Right lung (tissue), 5 donors: Measurements from ENCODE around the gene BSN. TPM values are rescaled to one million over a fixed set of nuclear protein-coding genes. Genes with fewer than 3 reads are reported as not detected.
"Not testable (repeated sequence)": the region's sequence is repeated elsewhere in the genome, so short reads cannot be mapped to it uniquely, and the experiment has no call there.

Experiments used
- DNase-seq, 2 donors: peaks; one replicate each; pipeline ENCODE4 v3.0.0-alpha.2; 2013
- polyA plus RNA-seq, 5 donors: library from polyadenylated mRNA; unstranded; fragments of 120-200 nt; gene quantifications; one replicate each; pipeline versions ENCODE4 v1.2.1 to v1.2.3, GENCODE V29; 2013; ENCODE audit warnings: inconsistent platforms in 1 of 5, low replicate concordance in 1 of 5; ENCODE audit not compliant: insufficient read length in 5 of 5, insufficient read depth in 1 of 5

Gene BSN
- polyA plus RNA-seq, 5 donors: 0.73 to 0.97 (median 0.81) TPM

DNA sequence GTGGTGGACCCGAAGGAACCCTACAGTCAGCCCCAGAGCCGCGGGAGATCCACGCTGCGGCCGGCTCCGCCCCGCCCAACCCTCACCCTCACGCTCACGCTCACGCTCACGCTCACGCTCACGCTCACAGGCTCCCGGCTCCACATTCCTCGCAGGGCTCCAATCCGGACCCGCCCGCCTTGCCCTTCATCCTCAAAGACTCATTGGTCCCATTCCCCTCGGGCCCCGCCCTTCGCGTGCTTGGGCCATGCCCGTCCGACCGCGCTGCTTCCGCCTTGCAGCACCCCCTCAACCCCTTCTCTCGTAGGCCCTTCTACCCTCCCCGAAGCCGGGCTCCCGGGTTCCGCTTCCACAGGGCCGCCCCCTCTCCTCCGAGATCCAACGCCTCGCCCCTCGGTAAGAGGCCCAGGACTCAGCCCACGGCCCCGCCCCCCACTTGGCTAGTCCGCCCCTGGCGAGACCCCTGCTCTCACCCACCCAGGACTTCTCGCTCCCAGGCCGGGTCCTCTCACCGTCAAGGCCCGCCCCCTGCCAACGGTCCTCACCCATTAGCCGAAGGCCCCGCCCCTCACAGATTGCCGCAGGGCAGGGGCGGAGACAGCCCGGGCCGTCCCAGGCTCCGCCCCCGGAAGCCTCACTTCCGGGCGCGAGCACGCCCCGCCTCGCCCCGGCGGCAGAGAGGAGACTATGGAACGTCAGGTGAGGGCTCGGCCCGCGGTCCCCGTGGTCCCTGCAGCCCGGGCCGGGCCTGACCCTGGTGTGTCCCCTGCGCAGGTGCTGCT lies 119.6 kb downstream of the BSN start, which contains the start of gene APEH:
Gene APEH (plus strand): TSS at position 637 of the 782 bp plus-strand sequence. CDS start 51 bp downstream, at position 688.
- DNase-seq: peak; percentile 96

DNA sequence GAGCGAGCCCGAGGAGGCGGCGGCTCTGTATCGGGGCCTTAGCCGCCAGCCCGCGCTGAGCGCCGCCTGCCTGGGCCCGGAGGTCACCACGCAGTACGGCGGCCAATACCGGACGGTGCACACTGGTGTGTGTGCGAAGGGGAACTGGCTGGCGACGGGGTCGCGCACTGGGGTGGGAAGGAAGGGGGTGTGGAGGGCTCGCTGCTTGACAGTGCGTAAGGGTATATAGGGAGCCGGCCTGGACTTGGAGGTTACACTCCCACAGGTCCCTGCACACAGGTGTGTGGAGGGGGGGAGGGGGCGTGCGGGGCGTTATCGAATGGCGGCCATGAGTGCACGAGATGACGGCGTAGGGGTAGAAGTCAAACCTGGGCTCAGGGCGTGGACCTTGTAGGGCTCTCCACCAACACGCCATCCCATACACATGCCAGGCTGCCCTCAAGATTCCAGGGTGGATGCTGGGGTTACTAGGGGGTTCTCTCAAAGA lies 120.3 kb downstream of the BSN start:
- DNase-seq: no peak

DNA sequence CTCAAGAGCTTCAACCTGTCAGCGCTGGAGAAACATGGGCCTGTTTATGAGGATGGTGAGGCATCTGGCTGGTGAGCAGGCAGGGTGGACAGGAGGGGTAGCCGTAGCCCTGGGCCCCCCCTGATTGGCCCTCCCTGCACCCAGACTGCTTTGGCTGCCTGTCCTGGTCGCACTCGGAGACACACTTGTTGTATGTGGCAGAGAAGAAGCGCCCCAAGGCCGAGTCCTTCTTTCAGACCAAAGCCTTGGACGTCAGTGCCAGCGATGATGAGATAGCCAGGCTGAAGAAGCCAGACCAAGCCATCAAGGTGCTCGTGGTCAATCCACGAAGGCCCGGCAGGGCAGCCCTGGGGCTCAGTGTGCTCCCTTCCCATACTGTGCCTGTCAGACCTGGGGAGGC lies 121.6 kb downstream of the BSN start:
- DNase-seq: no peak

DNA sequence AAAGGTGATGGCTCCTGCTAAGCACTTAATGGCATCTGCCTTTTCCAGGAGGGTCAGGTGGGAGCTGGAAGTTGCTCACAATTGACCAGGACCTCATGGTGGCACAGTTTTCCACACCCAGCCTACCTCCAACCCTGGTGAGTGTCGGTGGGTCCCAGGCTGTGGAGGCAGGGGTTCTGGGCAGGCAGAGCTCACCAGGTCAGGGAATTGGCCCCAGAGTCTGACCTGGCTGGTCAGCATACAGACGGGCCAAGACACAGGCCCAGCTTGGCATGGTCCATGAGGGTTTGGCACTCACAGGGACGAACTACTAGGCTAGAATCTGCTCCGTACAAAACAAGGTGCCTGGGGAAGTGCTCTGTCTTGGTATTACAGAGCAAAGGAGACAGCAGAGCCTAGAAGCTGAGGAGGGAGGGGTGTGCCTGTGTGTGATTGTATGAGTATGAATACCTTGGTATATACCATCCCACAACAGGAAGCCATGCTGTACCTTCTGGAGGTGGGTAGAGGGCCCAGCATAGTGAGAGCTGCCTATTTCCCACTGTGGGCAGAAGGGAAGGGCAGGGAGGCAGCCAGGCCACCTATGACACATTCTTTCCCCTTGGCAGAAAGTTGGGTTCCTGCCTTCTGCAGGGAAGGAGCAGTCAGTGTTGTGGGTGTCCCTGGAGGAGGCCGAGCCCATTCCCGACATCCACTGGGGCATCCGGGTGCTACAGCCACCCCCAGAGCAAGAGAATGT lies 126.4 kb downstream of the BSN start:
- DNase-seq: no peak

DNA sequence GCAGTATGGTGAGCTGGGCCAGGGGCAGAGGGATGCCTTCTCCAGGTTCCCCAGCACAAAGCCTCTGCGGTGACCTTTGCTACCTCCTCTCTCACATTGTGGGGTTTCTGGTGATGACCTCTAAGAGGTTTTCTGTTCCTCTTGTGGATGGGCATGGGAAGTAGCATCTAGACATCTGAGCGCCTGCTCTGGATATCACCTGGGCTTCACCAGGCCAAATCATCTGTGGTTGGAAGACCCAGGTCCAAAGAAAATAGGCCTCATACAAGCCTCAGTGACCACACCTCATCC lies 126.9 kb downstream of the BSN start:
- DNase-seq: no peak

DNA sequence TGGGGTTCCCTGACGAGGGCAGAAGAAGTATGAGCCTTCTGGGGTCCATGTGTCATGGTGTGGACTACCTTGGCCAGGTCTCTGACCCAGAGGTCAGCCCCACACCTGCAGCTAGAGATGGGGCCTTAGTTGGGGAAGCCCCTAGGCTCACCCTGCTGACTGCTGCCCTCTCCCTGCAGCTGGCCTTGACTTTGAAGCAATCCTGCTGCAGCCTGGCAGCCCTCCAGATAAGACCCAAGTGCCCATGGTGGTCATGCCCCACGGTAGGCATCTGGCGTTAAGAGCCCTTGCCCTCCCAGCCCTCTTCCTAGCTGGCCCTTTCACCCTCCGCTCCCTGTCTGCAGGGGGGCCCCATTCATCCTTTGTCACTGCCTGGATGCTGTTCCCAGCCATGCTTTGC lies 127.3 kb downstream of the BSN start:
- DNase-seq: no peak

DNA sequence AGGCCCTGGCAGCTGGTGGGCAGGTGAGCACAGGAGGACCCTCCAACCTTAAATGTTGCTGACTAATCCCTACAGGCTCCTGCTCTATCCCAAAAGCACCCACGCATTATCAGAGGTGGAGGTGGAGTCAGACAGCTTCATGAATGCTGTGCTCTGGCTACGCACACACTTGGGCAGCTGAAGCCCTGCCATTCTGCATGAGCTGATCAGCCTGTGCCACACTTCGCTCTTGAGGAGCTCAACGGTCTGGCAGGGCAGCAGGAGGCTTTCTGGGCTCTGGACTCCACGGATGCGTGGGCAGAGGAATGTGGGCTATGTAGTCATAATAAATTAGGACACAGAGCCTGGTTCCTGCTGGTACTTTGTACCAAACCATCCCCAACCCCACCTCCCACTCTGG lies 128.9 kb downstream of the BSN start:
- no peak for DNase-seq

DNA sequence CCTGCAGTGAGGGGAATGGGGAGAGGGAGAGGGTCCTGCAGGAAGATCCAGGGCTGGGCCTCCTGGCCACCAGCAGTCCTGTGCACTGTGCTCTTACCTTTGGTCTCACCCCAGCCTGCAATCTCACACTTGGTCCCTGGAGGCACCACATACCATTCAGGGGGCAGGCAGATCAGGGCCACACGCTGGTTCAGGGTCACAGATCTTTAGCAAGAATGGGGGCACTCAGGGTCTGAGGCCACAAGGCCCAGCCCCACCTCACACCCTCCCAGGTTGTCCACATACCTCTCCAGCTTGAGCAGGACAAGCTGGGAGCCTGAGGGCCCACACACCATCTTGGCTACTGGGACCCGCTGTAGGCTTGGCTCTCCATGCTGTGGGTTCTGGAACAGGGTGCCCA lies 130.2 kb downstream of the BSN start:
- not testable (repeated sequence) for DNase-seq

DNA sequence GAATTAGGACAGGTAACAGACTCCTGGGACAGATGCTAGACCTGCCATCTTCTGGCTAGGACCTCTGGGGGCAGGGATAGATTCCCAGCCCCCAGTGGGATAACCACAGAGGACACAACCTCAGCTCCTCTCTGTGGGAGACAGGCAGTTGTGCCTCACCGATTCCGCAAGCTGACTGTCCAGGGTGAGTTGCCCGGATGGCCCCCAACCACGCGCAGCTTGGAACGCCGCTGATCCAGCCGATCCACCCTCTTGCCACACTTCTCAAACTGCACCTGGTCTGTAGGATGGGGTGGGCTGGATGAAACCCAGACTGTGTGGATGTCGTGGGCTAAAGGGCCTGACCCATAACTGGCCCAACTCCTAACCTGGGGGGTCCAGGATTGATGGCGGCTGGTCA lies 130.8 kb downstream of the BSN start:
- not testable (repeated sequence) for DNase-seq

DNA sequence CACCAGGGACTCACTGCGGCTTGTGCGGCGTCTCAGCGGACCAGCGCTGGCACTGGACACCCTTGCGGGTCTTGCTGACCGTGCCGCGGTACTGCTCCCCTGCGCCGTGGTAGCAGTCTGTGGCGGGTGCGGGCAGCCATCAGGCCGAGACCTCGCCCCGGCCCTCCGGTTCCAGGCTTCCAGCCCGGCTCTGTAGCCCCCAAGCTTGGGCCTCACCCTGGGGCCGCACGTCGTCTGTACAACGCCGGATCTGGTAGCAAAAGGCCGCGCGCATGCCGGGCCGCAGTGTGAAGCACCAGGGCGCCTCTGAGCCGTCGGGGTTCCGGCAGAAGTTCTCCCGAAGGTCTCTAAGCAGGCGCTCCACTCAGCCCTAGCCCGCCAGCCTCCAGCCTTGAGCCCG lies 131.6 kb downstream of the BSN start:
- not testable (repeated sequence) for DNase-seq

DNA sequence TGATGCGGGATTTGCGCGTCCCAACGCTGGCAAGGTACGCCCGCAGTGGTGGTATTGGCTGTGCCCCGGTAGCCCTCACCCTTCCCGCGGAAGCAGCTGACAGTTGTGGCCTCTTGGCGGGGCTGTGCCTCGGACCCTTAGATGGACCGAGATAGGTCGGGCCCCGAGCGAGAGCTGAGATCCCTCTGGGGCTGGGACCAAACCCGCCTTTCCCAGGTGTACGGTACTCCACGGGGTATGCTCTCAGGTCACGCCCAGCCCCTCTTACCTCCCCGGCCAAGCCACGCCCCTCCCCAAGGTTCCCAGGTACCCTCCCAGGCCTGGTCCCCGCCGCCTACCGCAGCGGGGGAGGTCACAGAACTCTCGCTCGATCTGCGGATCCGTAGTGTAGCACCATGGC lies 132.1 kb downstream of the BSN start:
- peak in 1 of 2 donors; percentile 37 for DNase-seq

DNA sequence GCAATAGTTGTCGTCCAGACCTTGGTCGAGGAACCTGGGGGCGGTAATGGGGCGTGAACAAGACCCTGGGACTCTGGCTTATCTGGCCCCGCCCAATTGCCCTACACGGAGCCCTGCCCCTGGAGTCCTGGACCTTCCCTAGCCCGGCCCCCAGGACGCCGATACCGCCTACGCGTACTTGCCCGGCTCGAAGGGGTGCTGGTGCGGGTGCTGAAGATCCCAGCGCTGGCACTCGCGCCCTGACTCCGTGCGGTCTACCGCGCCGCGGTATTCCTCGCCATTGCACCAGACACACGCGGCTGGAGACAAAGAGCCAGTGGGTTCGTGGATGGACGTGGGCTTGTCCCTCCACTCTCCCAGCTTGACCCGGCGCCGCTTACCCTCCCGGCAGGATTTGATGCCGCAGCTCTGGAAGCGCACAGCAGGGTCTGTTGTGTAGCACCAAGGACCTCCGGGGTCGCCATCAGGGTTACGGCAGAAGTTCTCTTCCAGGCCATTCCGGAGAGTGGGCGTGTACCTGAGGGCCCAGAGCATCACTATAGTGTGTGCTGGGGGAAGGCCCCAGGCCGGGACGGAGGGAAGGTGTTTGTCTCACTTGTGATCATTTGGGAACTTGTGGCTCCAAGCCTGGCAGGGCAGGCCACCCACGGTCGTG lies 132.6 kb downstream of the BSN start:
- peak; percentile 25 to 42 for DNase-seq

DNA sequence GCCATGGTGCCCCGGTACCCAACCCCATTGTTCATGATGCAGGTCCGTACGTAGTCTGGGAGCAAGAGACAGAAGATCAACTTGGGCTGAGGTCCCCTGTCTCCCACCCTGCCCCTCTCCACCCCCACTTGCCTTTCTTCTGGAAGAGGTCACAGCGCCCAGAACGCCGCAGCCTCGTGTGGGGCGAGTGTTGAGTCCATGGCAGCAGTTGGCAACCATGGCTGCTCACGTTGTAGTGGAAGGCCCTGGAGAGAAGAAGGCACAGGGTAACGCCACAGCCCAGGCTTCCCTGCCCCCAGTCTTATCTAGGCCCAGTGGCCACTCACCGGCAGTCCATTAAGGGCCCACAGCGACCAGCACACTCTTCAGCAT lies 133.1 kb downstream of the BSN start:
- not testable (repeated sequence) for DNase-seq

DNA sequence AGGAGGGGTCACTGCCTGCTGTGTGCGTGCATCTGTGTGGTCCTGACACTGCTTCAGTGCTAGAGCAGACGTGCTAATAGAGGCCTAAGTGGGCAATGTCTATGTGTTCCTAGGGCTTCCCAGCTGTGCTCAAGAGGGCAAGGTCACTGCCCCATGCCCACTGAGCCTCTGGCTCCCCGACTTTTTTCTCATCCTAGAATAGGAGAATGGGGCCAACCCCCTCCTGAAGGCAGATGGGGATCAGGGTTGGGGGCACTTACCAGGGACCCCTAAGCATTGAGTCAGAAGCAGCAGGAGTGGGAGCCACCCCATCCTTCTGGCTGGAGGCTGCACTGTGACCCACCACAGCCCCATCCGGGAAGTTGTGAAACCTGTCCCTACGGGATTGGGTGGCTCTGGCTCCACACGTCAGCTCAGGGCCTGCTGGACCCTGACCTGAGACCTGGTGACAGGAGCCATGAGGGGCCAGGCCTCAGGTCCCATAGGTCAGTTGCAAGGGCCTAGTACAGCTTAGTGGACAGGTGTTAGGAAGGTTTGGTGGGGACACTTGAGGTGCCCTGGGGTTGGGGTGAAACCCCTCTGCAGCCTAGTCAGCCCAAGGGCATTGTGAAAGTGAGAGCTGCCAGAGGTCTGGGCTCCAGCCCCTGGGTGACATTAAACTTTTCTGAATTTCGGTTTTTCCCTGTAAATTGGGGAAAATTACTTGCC lies 134.2 kb downstream of the BSN start:
- DNase-seq: not testable (repeated sequence)

DNA sequence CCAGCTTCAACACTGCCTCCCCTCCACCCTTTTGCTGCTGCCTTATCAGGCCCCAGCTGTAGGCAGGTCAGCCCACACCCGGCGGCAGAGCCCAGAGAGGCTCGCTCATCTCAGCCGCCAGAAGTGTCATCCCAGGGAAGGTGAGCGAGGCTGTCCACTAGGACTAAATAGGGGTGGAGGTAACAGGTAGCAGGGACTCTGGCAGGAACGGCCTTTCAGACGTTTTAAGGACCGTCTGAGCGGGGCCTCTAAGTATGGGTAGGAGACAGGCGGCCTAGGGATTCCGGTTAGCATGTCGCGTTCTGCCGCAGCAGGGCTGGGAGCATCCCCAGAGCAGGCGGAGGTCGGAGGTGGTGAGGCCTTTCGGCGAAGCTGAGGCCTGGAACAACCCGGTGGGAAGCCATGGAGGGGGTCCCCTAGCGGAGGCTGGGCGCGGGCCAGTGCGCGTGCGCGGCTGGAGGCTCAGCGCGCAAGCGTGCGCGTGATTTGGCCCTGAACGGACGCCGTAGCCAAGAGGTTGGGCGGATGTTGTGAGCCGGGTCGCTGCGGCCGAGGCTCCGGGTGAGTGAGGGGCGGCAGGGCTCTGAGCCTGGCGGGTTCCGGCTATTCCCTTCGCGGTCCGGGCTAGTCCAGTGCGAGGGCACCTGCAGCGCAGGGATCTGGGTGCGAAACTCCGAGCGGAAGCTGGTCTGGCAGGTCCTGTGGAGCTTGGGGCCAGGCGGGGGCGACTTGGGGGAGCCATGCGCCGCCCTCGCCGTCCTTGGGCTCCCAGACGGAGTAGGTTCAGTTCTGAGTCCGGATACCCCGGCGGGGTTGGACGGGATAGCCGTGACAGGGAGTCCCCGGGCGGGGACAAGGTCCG lies 135.0 kb downstream of the BSN start, which contains the start of the genes MST1 and RNF123:
Gene MST1 (minus strand): TSS at position 429 of the 862 bp plus-strand sequence. CDS start 783 bp downstream, outside the sequence.
Gene RNF123 (plus strand): TSS at position 512 of the 862 bp plus-strand sequence. CDS start 1,609 bp downstream, outside the sequence.
- peak; percentile 91 to 92 for DNase-seq

DNA sequence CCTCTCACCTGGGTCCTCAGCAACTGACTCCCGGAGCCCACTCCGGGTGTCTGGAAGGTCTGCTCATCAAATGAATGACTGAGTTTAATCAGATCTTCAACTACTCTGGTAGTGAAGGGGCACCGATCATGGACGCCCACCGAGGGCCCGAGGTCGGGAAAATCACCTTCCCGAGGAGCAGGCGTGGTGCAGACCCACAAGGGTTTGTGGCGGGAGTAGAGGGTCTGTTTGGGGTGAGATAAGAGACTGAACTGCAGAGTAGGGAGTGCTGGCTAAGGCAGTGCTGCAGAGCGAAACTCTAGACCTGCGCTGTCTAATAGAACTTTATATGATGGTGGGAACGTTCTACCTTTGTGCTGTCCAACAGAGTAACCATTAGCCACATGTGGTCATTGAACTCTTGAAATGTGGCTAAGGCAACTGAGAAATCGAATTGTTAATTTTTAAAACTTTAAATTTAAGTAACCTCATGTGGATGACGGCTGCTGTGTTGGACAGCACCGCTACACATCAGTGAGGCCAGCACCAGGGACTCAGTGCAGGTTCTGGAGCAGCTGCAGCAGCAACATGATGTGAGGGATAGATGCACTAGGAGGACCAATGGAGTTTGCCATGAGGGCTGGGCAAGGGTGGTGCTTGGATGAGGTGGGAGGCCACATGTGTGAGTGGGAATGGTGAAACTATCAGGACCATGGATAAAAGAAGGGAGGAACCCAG lies 135.8 kb downstream of the BSN start:
- DNase-seq: not testable (repeated sequence)

DNA sequence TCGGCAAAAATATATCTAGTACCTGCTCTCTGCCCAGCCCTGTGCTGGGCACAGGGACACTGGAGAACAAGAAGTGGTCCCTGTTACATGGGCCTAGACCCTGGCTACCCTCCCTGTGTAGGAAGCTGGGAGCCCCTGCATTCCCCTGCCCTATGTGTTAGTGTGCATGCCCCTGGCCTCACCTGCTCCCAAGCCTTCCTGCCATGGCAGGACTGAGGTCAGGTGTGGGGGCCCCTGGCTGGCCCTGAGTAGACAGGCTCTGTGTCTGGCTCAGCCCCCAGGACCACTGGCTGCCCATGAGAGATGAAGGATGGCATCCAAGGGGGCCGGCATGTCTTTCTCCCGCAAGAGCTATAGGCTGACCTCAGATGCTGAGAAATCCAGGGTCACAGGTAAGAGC lies 136.6 kb downstream of the BSN start:
- not testable (repeated sequence) for DNase-seq

DNA sequence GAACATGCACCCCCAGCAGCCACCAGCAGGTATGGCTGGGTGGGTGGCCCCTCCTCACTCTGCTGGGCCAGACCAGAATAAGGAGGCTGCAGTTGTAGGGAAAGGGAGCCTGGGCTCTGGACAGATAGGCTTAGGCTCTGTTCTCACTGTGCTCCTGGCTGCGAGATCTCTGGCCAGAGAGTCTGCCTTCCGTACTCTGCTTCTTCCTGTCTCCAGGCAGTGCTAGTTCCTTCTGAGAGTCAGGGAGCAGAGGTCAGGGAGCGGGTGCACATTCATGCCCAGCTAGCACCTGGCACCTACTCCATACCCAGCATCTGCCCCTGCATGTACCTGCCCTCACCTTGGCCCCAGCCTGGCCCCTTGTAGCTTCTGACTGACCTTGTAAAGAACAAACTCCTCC lies 137.2 kb downstream of the BSN start:
- not testable (repeated sequence) for DNase-seq

DNA sequence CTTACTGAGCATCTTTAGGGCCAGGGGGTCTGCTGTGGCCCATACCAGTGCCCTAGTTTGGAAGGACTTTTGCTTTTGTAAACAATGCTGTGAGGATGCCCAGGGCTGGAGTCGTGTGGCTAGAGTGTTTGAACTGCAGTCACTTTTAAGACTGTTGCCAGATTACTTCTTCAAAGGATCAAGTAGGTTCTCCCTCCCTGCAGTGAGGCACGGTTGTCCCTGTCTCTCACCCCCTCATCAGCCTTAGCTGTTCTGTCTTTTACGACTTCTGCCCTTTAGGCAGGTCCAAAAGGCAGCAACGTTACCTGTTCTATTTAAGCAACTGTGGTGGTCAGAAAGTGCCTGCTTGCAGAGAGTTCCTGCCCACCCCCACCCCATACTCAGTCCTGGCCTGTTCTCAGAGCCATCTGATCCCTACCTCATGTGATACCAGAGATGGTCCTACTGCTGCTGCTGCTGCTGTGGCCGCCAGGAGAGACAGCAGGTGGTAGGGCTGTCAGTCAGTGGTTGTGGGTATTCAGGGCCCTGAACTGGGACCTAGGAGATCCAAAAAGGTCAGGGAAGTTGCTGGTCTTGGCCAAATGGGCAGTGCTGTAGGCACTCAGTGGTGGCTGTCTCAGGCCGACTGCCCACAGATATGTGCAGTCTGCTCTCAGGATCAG lies 140.3 kb downstream of the BSN start:
- not testable (repeated sequence) for DNase-seq
